BLaER1 (cell line): ENCODE data around the gene ZNF236.

ENCODE experiments used
- H3K27ac ChIP-seq: shearing (Covaris generic); formaldehyde crosslinking; 2 replicates; pipeline ENCODE4 v1.8.1; 2022
- H3K27me3 ChIP-seq: shearing (Covaris generic); formaldehyde crosslinking; 2 replicates; pipeline ENCODE4 v1.8.1; 2022
- H3K36me3 ChIP-seq: shearing (Covaris generic); formaldehyde crosslinking; 2 replicates; pipeline ENCODE4 v1.8.1; 2022
- H3K4me1 ChIP-seq: shearing (Covaris generic); formaldehyde crosslinking; 2 replicates; pipeline ENCODE4 v1.8.1; 2022
- H3K4me2 ChIP-seq: shearing (Covaris generic); formaldehyde crosslinking; 2 replicates; pipeline ENCODE4 v1.8.1; 2022
- H3K4me3 ChIP-seq: shearing (Covaris generic); formaldehyde crosslinking; 2 replicates; pipeline ENCODE4 v1.8.1; 2022
- H3K9ac ChIP-seq: shearing (Covaris generic); formaldehyde crosslinking; 2 replicates; pipeline ENCODE4 v1.8.1; 2022
- H3K9me3 ChIP-seq: shearing (Covaris generic); formaldehyde crosslinking; 2 replicates; pipeline ENCODE4 v1.8.1; 2022
- H4K20me1 ChIP-seq: shearing (Covaris generic); formaldehyde crosslinking; 2 replicates; pipeline ENCODE4 v1.8.1; 2022
- Cebpa-rat ChIP-seq: shearing (Covaris generic); IDR thresholded peaks from 2 replicates; pipeline ENCODE4 v1.8.1; 2022

ZNF236 gene

DNA sequence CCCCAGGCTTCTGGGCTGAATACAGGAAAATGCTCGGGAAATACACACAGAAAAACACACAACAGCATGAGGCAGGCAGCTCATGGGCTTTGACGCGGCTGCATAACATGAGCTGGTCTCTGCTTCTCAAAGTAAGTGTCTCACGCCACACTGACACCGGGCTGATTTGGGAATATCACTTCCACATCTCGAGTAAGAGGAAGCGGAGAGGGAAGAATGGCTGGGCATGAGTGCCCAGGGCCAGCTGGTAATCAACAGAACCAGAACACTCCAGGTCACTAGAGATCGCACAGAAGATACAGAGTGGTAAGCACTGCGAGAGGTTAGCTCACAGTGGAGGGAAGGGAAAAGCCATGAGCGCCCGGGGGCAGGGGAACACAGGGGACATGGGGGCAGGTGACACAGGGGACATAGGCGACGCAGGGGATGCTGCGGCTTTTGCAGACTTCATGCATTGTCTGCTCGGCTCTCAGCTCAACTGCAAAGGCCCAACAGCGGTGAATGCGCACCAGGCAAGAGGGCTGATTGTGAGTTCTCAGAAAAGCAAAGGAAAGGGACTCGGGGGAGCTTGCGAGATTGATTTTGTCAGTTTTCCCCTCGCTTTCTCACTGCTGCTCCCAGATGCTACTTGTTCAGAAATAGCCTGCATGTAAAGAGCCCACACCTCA lies 168.8 kb downstream of the ZNF236 start:
- H3K9ac ChIP-seq = no peak overlapping the region
- 0 out of 2 replicates have a peak, but pooled peaks cover 13% of the 10 kb centered on the region for H3K4me1 ChIP-seq
- H4K20me1 ChIP-seq = no peaks in the 10 kb centered on the region
- no peaks in the 10 kb centered on the region for H3K9me3 ChIP-seq
- H3K4me3 ChIP-seq = no peak overlapping the region
- no peaks in the 10 kb centered on the region for H3K27me3 ChIP-seq
- no peaks in the 10 kb centered on the region for H3K36me3 ChIP-seq
- no peak for TF ChIP-seq Cebpa-rat
- no peak overlapping the region for H3K4me2 ChIP-seq
- H3K27ac ChIP-seq = no peak overlapping the region

DNA sequence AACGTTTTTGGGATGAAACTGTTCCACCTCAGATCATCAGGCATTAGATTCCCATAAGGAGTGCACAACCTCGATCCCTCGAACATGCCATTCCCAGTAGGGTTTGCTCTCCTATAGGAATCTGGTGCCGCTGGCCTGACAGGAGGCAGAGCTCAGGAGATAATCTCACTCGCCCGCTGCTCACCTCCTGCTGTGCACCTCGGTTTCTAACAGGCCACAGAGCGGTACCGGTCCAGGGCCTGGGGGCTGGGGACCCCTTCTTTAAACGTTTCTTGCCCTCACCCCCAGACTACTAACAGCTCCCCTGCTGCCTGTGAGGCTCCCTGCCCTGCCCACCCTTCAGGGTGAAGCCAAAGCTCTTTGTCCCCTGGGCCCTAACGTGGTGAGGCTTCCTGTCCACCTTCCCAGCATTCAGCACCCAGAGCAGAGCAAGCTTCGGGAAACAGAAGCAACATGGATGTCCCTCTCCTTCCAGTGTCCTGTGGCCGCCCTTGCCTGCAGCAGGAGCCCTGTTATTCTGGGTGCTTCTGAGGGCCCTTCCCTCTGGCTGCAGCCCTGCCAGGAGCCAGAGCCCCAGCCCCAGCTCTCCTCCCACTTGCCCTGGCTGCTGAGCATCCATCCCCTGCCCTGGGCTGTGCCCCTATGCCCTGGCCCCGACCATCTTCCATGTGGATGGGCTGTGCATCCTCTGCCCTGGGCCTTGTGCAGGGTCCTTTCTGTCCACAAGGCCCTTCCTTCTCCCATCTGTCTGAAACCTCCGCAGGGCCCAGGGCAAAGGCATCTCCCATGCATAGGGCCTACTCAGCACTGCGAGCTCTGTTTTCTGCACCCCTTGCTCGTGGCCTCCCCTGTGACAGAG lies 170.1 kb downstream of the ZNF236 start:
- Histone ChIP-seq H3K27ac (no peak overlapping the region), H4K20me1 (no peaks in the 10 kb centered on the region), H3K4me1 (peaks cover 18% of the 10 kb centered on the region), H3K27me3 (no peaks in the 10 kb centered on the region), H3K9me3 (no peaks in the 10 kb centered on the region), H3K4me2 (no peak overlapping the region), H3K9ac (no peak overlapping the region), H3K4me3 (no peak overlapping the region), H3K36me3 (no peaks in the 10 kb centered on the region)
- no peak for TF ChIP-seq Cebpa-rat

DNA sequence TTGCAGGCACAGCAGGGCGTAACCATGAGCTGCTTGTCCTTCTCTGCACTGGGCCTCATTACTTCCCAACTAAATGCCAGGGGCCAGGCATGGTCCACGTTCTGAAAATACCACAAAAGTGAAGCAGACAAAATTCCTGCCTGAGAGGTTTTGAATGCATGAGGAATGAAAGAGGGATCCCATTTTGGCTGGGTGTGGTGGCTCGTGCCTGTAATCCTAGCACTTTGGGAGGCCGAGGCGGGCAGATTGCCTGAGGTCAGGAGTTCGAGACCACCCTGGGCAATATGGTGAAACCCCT lies 170.7 kb downstream of the ZNF236 start:
- no peak for TF ChIP-seq Cebpa-rat
- peaks cover 20% of the 10 kb centered on the region for H3K4me1 ChIP-seq
- no peaks in the 10 kb centered on the region for H3K36me3 ChIP-seq

DNA sequence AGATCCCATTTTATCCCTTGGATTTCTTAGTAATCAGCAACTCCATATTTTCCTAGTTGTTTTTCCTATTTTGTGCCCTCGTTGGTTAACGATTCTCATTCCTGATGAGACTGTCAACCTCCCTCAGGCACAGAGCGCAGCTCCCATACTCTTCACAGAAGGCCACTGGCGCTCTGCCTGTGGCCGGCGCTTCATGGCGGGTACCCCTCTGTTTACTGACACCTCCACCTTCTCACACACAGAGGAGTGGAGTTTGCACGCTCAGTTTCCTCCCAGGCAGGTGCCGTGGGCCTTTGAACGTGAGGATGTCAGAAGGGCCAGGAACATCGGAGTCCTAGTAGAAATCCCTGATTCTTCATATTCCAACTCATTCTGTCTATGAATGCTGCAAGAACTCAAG lies 171.2 kb downstream of the ZNF236 start:
- Histone ChIP-seq H3K4me3 (no peak overlapping the region), H3K9me3 (no peaks in the 10 kb centered on the region), H4K20me1 (no peaks in the 10 kb centered on the region), H3K4me2 (no peak overlapping the region), H3K4me1 (peaks cover 20% of the 10 kb centered on the region), H3K27me3 (no peaks in the 10 kb centered on the region), H3K27ac (no peak overlapping the region), H3K36me3 (no peaks in the 10 kb centered on the region), H3K9ac (no peak overlapping the region)
- TF ChIP-seq Cebpa-rat = no peak

More for the DNA sequence above, 170.7 kb downstream of the ZNF236 start:
- Histone ChIP-seq H3K9me3 (no peaks in the 10 kb centered on the region), H3K4me3 (no peak overlapping the region), H3K9ac (no peak overlapping the region), H3K4me2 (no peak overlapping the region), H3K27me3 (no peaks in the 10 kb centered on the region), H4K20me1 (no peaks in the 10 kb centered on the region), H3K27ac (no peak overlapping the region)

DNA sequence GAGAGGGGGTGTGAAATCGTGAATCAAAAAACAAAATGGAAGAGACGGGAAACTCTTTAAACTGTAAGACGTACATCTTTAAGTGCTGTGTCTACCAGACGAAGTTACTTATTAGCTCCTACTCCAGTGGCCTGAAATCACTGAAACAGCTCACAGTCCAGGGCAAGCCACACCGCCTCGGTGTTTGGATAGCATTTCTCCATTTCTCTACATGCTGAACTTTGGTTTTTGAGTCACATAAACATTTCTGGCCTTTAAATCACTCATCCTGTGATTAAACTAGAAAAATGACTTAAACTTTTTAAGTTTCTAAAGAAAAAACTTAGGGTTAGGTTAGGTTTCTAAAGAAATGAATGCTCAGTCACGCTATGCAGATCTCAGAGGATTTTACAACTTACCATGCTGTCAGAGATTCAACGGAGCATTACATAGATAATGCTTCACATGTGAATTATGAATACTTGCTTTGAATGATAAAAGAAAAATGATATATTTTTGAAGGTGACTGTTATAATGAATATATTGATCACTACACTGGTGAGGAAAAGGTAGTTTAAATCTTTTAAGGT lies 171.8 kb downstream of the ZNF236 start:
- Histone ChIP-seq H3K9ac (no peak overlapping the region), H3K36me3 (no peaks in the 10 kb centered on the region), H3K27ac (no peak overlapping the region), H4K20me1 (no peaks in the 10 kb centered on the region), H3K27me3 (no peaks in the 10 kb centered on the region), H3K4me2 (no peak overlapping the region), H3K4me3 (no peak overlapping the region), H3K4me1 (peaks cover 20% of the 10 kb centered on the region), H3K9me3 (no peaks in the 10 kb centered on the region)
- no peak for TF ChIP-seq Cebpa-rat

DNA sequence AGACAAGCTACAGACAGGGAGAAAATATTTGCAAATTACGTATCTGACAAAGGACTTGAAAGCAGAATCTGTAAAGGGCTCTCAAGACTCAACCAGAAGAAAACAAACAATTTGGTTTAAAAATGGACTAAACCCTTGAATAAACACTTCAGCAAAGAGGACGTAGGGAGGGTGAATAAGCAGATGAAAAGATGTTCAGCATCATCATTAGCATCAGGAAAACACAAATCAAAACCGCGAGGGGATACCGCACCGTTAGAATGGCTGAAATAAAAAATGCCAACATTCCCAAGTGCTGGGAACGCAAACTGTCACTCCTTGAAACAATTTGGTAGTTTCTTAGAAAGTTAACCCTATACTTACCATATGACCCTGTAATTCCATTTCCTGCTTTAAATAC lies 173.5 kb downstream of the ZNF236 start:
- H3K9ac ChIP-seq = no peak overlapping the region
- no peak overlapping the region for H3K4me2 ChIP-seq
- no peaks in the 10 kb centered on the region for H3K36me3 ChIP-seq
- TF ChIP-seq Cebpa-rat = no peak
- H3K27ac ChIP-seq = no peak overlapping the region
- H3K4me1 ChIP-seq = peaks cover 26% of the 10 kb centered on the region
- H3K9me3 ChIP-seq = no peaks in the 10 kb centered on the region
- no peaks in the 10 kb centered on the region for H4K20me1 ChIP-seq
- H3K4me3 ChIP-seq = no peak overlapping the region
- no peaks in the 10 kb centered on the region for H3K27me3 ChIP-seq

DNA sequence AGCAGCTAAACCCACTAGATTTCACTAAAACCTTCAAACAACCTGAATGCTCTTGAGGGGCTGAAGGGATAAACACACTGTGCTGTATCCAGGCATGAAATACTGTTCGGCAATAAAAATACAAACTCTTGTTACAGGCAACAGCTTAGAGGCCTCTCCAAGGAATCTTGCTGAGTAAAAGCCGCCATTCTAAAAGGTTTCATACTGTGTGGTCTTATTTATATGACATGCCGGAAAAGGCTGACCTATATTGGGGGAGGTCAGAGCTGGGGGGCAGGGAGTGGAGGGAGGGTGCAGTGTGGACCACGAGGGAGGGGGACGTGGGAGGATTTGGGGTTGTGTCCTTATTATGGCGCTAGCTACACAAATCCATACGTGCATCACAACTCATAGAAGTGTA lies 174.1 kb downstream of the ZNF236 start:
- H3K36me3 ChIP-seq = no peaks in the 10 kb centered on the region
- H3K4me1 ChIP-seq = peaks cover 31% of the 10 kb centered on the region
- H4K20me1 ChIP-seq = no peaks in the 10 kb centered on the region
- no peaks in the 10 kb centered on the region for H3K27me3 ChIP-seq
- no peak for TF ChIP-seq Cebpa-rat
- H3K9ac ChIP-seq = no peak overlapping the region
- H3K9me3 ChIP-seq = no peaks in the 10 kb centered on the region
- H3K4me3 ChIP-seq = no peak overlapping the region
- no peak overlapping the region for H3K4me2 ChIP-seq
- H3K27ac ChIP-seq = no peak overlapping the region

DNA sequence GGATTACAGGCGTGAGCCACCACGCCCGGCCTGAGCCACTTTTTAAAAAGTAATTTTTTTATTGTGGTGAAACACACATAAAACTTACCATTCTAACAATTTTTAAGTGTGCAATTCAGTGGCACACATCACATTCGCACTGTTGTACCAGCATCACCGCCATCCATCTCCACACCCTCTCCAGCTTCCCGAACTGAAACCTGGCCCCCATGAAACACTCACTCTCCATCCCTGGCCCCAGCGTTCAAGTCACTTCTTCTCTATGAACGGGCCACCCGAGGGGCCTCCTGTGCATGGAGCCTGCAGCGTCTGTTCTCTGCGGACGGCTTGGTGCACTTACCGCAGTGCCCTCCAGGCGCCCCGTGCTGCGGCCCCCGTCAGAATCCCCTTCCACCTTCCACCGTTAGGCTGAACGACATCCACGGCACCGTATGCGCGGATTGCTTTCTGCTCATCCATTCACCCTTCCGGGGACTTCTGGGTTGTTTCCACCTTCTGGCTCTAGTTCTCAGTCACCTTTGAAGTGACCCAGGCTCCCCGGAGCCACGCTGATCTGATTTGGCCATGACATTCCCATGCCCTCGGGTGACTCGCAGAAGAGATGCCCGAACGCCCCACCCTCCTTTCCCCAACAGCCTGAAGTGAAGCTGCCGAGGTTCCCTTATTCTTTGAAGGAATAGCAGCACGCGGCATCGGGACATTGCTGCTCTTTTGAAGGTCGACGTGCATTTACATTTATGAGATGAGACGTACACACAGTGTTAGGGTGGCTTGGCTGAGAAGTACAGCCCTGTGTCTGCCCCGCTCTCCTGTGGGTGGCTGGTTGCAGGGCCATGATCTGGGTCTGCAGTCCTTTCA lies 175.8 kb downstream of the ZNF236 start:
- Histone ChIP-seq H4K20me1 (no peaks in the 10 kb centered on the region), H3K4me1 (peaks cover 31% of the 10 kb centered on the region), H3K36me3 (no peaks in the 10 kb centered on the region), H3K4me2 (no peak overlapping the region), H3K27ac (no peak overlapping the region), H3K4me3 (no peak overlapping the region), H3K9me3 (no peaks in the 10 kb centered on the region), H3K27me3 (no peaks in the 10 kb centered on the region), H3K9ac (no peak overlapping the region)
- TF ChIP-seq Cebpa-rat = no peak

DNA sequence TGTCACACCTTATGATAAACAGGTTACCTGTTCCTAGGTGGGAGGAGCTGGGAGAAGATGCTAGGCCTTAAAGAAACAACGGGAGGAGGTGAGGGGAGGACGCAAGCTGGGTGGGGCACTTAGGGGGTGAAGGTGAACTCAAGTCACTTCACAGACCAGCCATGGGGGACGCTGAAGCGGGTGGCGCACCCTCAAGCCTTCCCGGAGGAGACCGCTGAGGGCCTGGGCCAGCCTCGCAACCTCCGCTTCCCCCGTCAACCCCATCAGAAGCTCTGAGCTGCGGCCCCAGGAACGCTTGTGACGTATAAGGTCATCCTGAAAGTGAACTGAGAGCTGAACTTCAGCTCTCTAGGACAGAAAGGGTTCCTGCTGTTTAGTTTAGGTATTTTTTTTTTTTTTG lies 176.7 kb downstream of the ZNF236 start:
- no peak overlapping the region for H3K4me2 ChIP-seq
- H3K9me3 ChIP-seq = no peaks in the 10 kb centered on the region
- no peaks in the 10 kb centered on the region for H4K20me1 ChIP-seq
- no peak overlapping the region for H3K4me3 ChIP-seq
- no peaks in the 10 kb centered on the region for H3K27me3 ChIP-seq
- peaks cover 25% of the 10 kb centered on the region for H3K4me1 ChIP-seq
- no peak overlapping the region for H3K27ac ChIP-seq
- TF ChIP-seq Cebpa-rat = no peak
- H3K9ac ChIP-seq = no peak overlapping the region
- no peaks in the 10 kb centered on the region for H3K36me3 ChIP-seq
